ENCODE data around the gene ZNF317. TPM values are rescaled to one million over a fixed set of nuclear protein-coding genes. Genes with fewer than 3 reads are reported as not detected.

Gene ZNF317
- total RNA-seq, 4 donors from 2014 or later, result 18.0 to 20.0 (median 18.6) TPM

GRCh38 chr19:9205501-9206113 lies 65.4 kb downstream of the ZNF317 start:
- TF ChIP-seq CTCF (IDR thresholded peaks at IDR 0.05; ENCODE audit: low read depth), result no peak

Other genes with a start within 250 kb of the ZNF317 start
- gene MUC16, start 130.0 kb upstream of the ZNF317 start, total RNA-seq, result 1 to 10 TPM in 1 of 4 donors, not detected in 3; 3.4 TPM
- not detected for gene OR1M1, start 53.3 kb upstream of the ZNF317 start, total RNA-seq
- not detected for gene OR7G2, start 32.9 kb upstream of the ZNF317 start, total RNA-seq
- not detected for gene OR7G1, start 24.6 kb upstream of the ZNF317 start, total RNA-seq
- not detected for gene OR7G3, start 13.4 kb upstream of the ZNF317 start, total RNA-seq
- not detected for gene OR7D2, start 38.6 kb downstream of the ZNF317 start, total RNA-seq
- gene OR7D4, start 79.2 kb downstream of the ZNF317 start, total RNA-seq, result not detected
- not detected for gene OR7E24, start 110.5 kb downstream of the ZNF317 start, total RNA-seq
- gene ZNF699, start 169.4 kb downstream of the ZNF317 start, total RNA-seq, result 10 to 100 TPM; 10.3 to 11.9 (median 11.4) TPM
- 10 to 100 TPM; 15.1 to 30.3 (median 22.2) TPM for gene ZNF559, start 183.8 kb downstream of the ZNF317 start, total RNA-seq
- 1 to 10 TPM; 2.6 to 5.3 (median 3.4) TPM for gene ZNF177, start 222.6 kb downstream of the ZNF317 start, total RNA-seq